ENCODE results near the gene CCR2. TPM values are rescaled to one million over a fixed set of nuclear protein-coding genes. Genes with fewer than 3 reads are reported as not detected.

The CCR2 gene
- polyA plus RNA-seq, 1 donor (not counting 4 experiments of a cell fraction or from before 2014, with no cell fraction given), result 0.07 TPM

- no peak for FAIRE-seq
Measured at GRCh38 chr3:46405301-46406019, 51.5 kb downstream of the CCR2 start.

GRCh38 chr3:46406443-46406787 is 52.5 kb downstream of the CCR2 start:
- Histone ChIP-seq H3K4me3 (ENCODE audit: control insufficient read depth in 2 of 3, extremely low read depth in 1 of 3, insufficient read depth in 2 of 3, low read depth in 1 of 3, low read length in 3 of 3) (no peak overlapping the region), H3K4me2 (ENCODE audit: control insufficient read depth, extremely low read depth, insufficient read depth, low read depth, low read length) (no peak overlapping the region), H3K79me2 (ENCODE audit: control insufficient read depth, insufficient read depth, low read length) (no peaks in the 10 kb centered on the region)

More at GRCh38 chr3:46405301-46406019, 51.5 kb downstream of the CCR2 start:
- H3K36me3 ChIP-seq (ENCODE audit: control insufficient read depth in 2 of 2, extremely low read depth in 1 of 2, insufficient read depth in 2 of 2, low read length in 2 of 2), result no peaks in the 10 kb centered on the region
- DNase-seq (ENCODE audit: low read depth, low spot score), result no peak
- no peak overlapping the region for H2AFZ ChIP-seq (ENCODE audit: control insufficient read depth, low read length)
- H3K4me1 ChIP-seq (ENCODE audit: control insufficient read depth, extremely low read depth, insufficient read depth, low read length), result no peaks in the 10 kb centered on the region
- no peaks in the 10 kb centered on the region for H3K9me3 ChIP-seq (ENCODE audit: control insufficient read depth, low read depth, low read length)
- H3K79me2 ChIP-seq (ENCODE audit: control insufficient read depth, insufficient read depth, low read length), result no peaks in the 10 kb centered on the region
- no peak overlapping the region for H3K4me3 ChIP-seq (ENCODE audit: control insufficient read depth in 2 of 3, extremely low read depth in 1 of 3, insufficient read depth in 2 of 3, low read depth in 1 of 3, low read length in 3 of 3)
- no peak for TF ChIP-seq CTCF (optimal IDR thresholded peaks at IDR 0.05 in 1 of 3, IDR thresholded peaks at IDR 0.05 in 1 of 3, conservative IDR thresholded peaks at IDR 0.05 in 1 of 3; ENCODE audit: extremely low read depth in 1 of 3, insufficient read depth in 2 of 3, low read length in 3 of 3)
- no peak for TF ChIP-seq EZH2 (IDR thresholded peaks at IDR 0.05; ENCODE audit: low read length)
- H3K27ac ChIP-seq (ENCODE audit: control insufficient read depth, insufficient read depth, low read length), result no peak overlapping the region
- no peaks in the 10 kb centered on the region for H3K27me3 ChIP-seq (ENCODE audit: control insufficient read depth, extremely low read depth, insufficient read depth, low read length)
- no peak overlapping the region for H3K9ac ChIP-seq (ENCODE audit: control insufficient read depth, extremely low read depth, insufficient read depth, low read length)
- no peaks in the 10 kb centered on the region for H4K20me1 ChIP-seq (ENCODE audit: control insufficient read depth, extremely low read depth, insufficient read depth, low read length)
- no peak overlapping the region for H3K4me2 ChIP-seq (ENCODE audit: control insufficient read depth, extremely low read depth, insufficient read depth, low read depth, low read length)
- no peaks in the 10 kb centered on the region for H3K9me1 ChIP-seq (ENCODE audit: control insufficient read depth, extremely low read depth, insufficient read depth, low read length)
- dilution Hi-C loops (cut with MboI; ENCODE audit: extremely low pct_ligation_motif_present, low sequenced_read_pairs), result no loop called here

More at GRCh38 chr3:46406443-46406787, 52.5 kb downstream of the CCR2 start:
- H4K20me1 ChIP-seq (ENCODE audit: control insufficient read depth, extremely low read depth, insufficient read depth, low read length), result no peaks in the 10 kb centered on the region
- no peaks in the 10 kb centered on the region for H3K36me3 ChIP-seq (ENCODE audit: control insufficient read depth in 2 of 2, extremely low read depth in 1 of 2, insufficient read depth in 2 of 2, low read length in 2 of 2)
- H3K9me1 ChIP-seq (ENCODE audit: control insufficient read depth, extremely low read depth, insufficient read depth, low read length), result no peaks in the 10 kb centered on the region
- TF ChIP-seq EZH2 (IDR thresholded peaks at IDR 0.05; ENCODE audit: low read length) (no peak), CTCF (optimal IDR thresholded peaks at IDR 0.05 in 1 of 3, IDR thresholded peaks at IDR 0.05 in 1 of 3, conservative IDR thresholded peaks at IDR 0.05 in 1 of 3; ENCODE audit: extremely low read depth in 1 of 3, insufficient read depth in 2 of 3, low read length in 3 of 3) (no peak)
- H3K27ac ChIP-seq (ENCODE audit: control insufficient read depth, insufficient read depth, low read length), result no peak overlapping the region
- no peaks in the 10 kb centered on the region for H3K4me1 ChIP-seq (ENCODE audit: control insufficient read depth, extremely low read depth, insufficient read depth, low read length)
- dilution Hi-C loops (cut with MboI; ENCODE audit: extremely low pct_ligation_motif_present, low sequenced_read_pairs), result no loop called here
- no peaks in the 10 kb centered on the region for H3K27me3 ChIP-seq (ENCODE audit: control insufficient read depth, extremely low read depth, insufficient read depth, low read length)
- DNase-seq (ENCODE audit: low read depth, low spot score), result no peak
- H2AFZ ChIP-seq (ENCODE audit: control insufficient read depth, low read length), result no peak overlapping the region
- no peaks in the 10 kb centered on the region for H3K9me3 ChIP-seq (ENCODE audit: control insufficient read depth, low read depth, low read length)
- no peak for FAIRE-seq
- no peak overlapping the region for H3K9ac ChIP-seq (ENCODE audit: control insufficient read depth, extremely low read depth, insufficient read depth, low read length)
